HepG2 (cell line): ENCODE measurements around the gene OMA1. TPM values are rescaled to one million over a fixed set of nuclear protein-coding genes. Genes with fewer than 3 reads are reported as not detected.

Source experiments
- ATAC-seq: fragments of 200-7000 bp; cut with Tn5 transposase; 3 replicates; pipeline ENCODE4 v1.9.1; 2020; ENCODE audit warnings: mild to moderate bottlenecking, moderate library complexity
- BruUV-seq: library from RNA; stranded (reverse); fragments of 400-500 nt; replicated peaks from 2 replicates; lab custom pipeline; 2021; lab: Mats Ljungman, UMichigan
- CTCF ChIA-PET: fragments of 300-600 bp; formaldehyde crosslinking; extraction: SDS; loops from one replicate; lab custom pipeline; 2021; ENCODE audit warnings: low total read pairs, inconsistent platforms, low intra/inter-chr PET ratio; lab: Yijun Ruan, JAX
- POLR2A ChIA-PET: fragments of 350-600 bp; sonication (Branson Sonifier 250); formaldehyde crosslinking; loops from one replicate; lab custom pipeline; 2020; ENCODE audit warnings: antibody characterized with exemption, inconsistent platforms; lab: Yijun Ruan, JAX
- DNase-seq: peaks from one replicate; pipeline ENCODE4 v3.0.0-alpha.2; 2015; ENCODE audit warnings: low spot score
- FAIRE-seq: peaks from 3 replicates; lab custom pipeline; 2011; peaks lifted over from hg19 to GRCh38; lab: Jason Lieb, UNC
- H2AFZ ChIP-seq: one replicate; pipeline ENCODE4 v1.6.1; 2011; ENCODE audit warnings: low read length, inconsistent platforms
- H3K27ac ChIP-seq: fragments of 300-600 bp; 3 replicates; pipeline ENCODE4 v1.8.0; 2011; ENCODE audit warnings: mixed run types, mild to moderate bottlenecking, mixed read lengths, low read length, inconsistent platforms; ENCODE audit not compliant: insufficient read depth; ENCODE audit errors: extremely low read length
- H3K27me3 ChIP-seq, 2 experiments: fragments of 200-600 bp in 1 of 2; 2 replicates in 1 of 2; 3 replicates in 1 of 2; pipeline versions ENCODE4 v1.6.0 to v1.8.0; 2011; ENCODE audit warnings: low read length in 2 of 2, mild to moderate bottlenecking in 2 of 2, moderate library complexity in 2 of 2, inconsistent platforms in 1 of 2; ENCODE audit not compliant: insufficient read depth in 2 of 2, control insufficient read depth in 1 of 2
- H3K36me3 ChIP-seq, 2 experiments: fragments of 200-600 bp in 1 of 2; replicated peaks in 1 of 2; 2 replicates in 1 of 2; 3 replicates in 1 of 2; pipeline versions ENCODE4 v1.5.1 to v1.8.0; 2011; ENCODE audit warnings: low read length in 2 of 2, inconsistent platforms in 1 of 2; ENCODE audit not compliant: insufficient read depth in 2 of 2, control insufficient read depth in 1 of 2
- H3K4me1 ChIP-seq: 2 replicates; pipeline ENCODE4 v1.5.1; 2012; ENCODE audit warnings: low read length, inconsistent platforms; ENCODE audit not compliant: insufficient read depth
- H3K4me2 ChIP-seq: 2 replicates; pipeline ENCODE4 v1.6.0; 2011; ENCODE audit warnings: low read depth, low read length, inconsistent platforms
- H3K4me3 ChIP-seq, 3 experiments: fragments of 200-600 bp in 1 of 3; sonication (generic), shearing (Covaris generic) in 1 of 3; replicated peaks in 1 of 3; 2 replicates each; pipeline ENCODE4 v1.5.1; 2011 to 2016; ENCODE audit warnings: low read length in 3 of 3, inconsistent platforms in 2 of 3, low read depth in 2 of 3, mild to moderate bottlenecking in 2 of 3, control low read depth in 1 of 3, mixed read lengths in 1 of 3; ENCODE audit not compliant: insufficient read depth in 1 of 3
- H3K79me2 ChIP-seq: one replicate; pipeline ENCODE4 v1.6.1; 2011; ENCODE audit warnings: low read length, inconsistent platforms; ENCODE audit not compliant: insufficient read depth
- H3K9ac ChIP-seq: 2 replicates; pipeline ENCODE4 v1.6.0; 2011; ENCODE audit warnings: mild to moderate bottlenecking, low read depth, low read length, inconsistent platforms; ENCODE audit not compliant: insufficient read depth
- H3K9me3 ChIP-seq: 2 replicates; pipeline ENCODE4 v1.5.1; 2012; ENCODE audit warnings: mild to moderate bottlenecking, low read length
- H4K20me1 ChIP-seq: 2 replicates; pipeline ENCODE4 v1.6.0; 2011; ENCODE audit warnings: inconsistent platforms, mild to moderate bottlenecking, low read length, moderate library complexity; ENCODE audit not compliant: insufficient read depth
- CBX5 ChIP-seq: sonication (generic); formaldehyde crosslinking; IDR thresholded peaks from 2 replicates; pipeline ENCODE4 v1.4.0; 2020; ENCODE audit warnings: missing genetic modification reagents, borderline replicate concordance
- ELF4 ChIP-seq: sonication (generic); formaldehyde crosslinking; IDR thresholded peaks from 2 replicates; pipeline ENCODE4 v1.5.0; 2020; ENCODE audit warnings: missing genetic modification reagents, mild to moderate bottlenecking, moderate library complexity, borderline replicate concordance
- ETS1 ChIP-seq: sonication (generic); formaldehyde crosslinking; IDR thresholded peaks from 2 replicates; pipeline ENCODE4 v1.4.0; 2020; ENCODE audit warnings: missing genetic modification reagents
- HMG20A ChIP-seq: IDR thresholded peaks from 2 replicates; pipeline ENCODE4 v1.6.1; 2016; ENCODE audit warnings: borderline replicate concordance
- NR2F1 ChIP-seq, 2 experiments: fragments of 450-650 bp in 1 of 2; formaldehyde crosslinking in 1 of 2; IDR thresholded peaks; 2 replicates each; pipeline versions ENCODE4 v1.5.0 to v1.6.1; 2016 to 2020; ENCODE audit warnings: mild to moderate bottlenecking in 1 of 2, missing compliant biosample characterization in 1 of 2, missing genetic modification reagents in 1 of 2, moderate library complexity in 1 of 2
- PHF21A ChIP-seq: sonication (generic); formaldehyde crosslinking; IDR thresholded peaks from 2 replicates; pipeline ENCODE4 v1.5.0; 2020; ENCODE audit warnings: mild to moderate bottlenecking, missing genetic modification reagents
- SMAD1 ChIP-seq: sonication (generic); formaldehyde crosslinking; IDR thresholded peaks from 2 replicates; pipeline ENCODE4 v1.4.0; 2020; ENCODE audit warnings: missing genetic modification reagents, low read depth, mild to moderate bottlenecking, borderline replicate concordance
- ZNF496 ChIP-seq: sonication (generic); formaldehyde crosslinking; IDR thresholded peaks from 2 replicates; pipeline ENCODE4 v1.8.1; 2023; ENCODE audit warnings: mild to moderate bottlenecking, moderate library complexity, missing genetic modification reagents; ENCODE audit not compliant: insufficient replicate concordance
- WGBS: methylation state at CpG from one replicate; pipeline ENCODE4 v1.1.6; 2017; ENCODE audit warnings: low lambda C conversion rate; 5-methylcytosine and 5-hydroxymethylcytosine counted together
- in situ Hi-C: cut with HindIII; loops from 2 replicates; pipeline ENCODE4 v1.10.0; 2017; ENCODE audit warnings: low pct_unique_long_range_greater_than_20kb; ENCODE audit not compliant: extremely low pct_ligation_motif_present
- intact Hi-C: fragments of 100-400 bp; cut with micrococcal nuclease; formaldehyde crosslinking; loops from one replicate; pipeline ENCODE4 v1.10.0; 2022; ENCODE audit not compliant: unreplicated experiment
- polyA plus RNA-seq, 8 experiments: library from polyadenylated mRNA; depleted of rRNA in 3 of 8; stranded (reverse) in 7 of 8; unstranded in 1 of 8; fragments of >200 nt; fragmentation: Illumina TruSeq in 4 of 8; extraction: Trizol in 4 of 8; gene quantifications; 2 replicates each; pipeline versions ENCODE4 v1.2.1 to v1.2.3, GENCODE V29; 2011 to 2016; ENCODE audit warnings: low read depth in 4 of 8, missing spikeins in 1 of 8, mixed read lengths in 1 of 8; ENCODE audit not compliant: insufficient read depth in 1 of 8
- total RNA-seq, 5 experiments: library from RNA; depleted of rRNA; stranded (reverse); fragments of >200 nt; fragmentation: Illumina TruSeq; extraction: Trizol; gene quantifications; 2 replicates each; pipeline ENCODE4 v1.2.3, GENCODE V29; 2016; ENCODE audit warnings: low read depth in 1 of 5
- TF ChIP-seq, protein P1 (sequence below): sonication (generic); formaldehyde crosslinking; IDR thresholded peaks from 2 replicates; pipeline ENCODE4 v1.5.1; 2020; ENCODE audit warnings: mild to moderate bottlenecking, missing genetic modification reagents, borderline replicate concordance

OMA1 gene
- total and polyA plus RNA-seq, 2 of the 13 experiments (the other 11 are each of a cell fraction or from before 2014, with no cell fraction given) = 7.0 to 26.9 TPM

DNA sequence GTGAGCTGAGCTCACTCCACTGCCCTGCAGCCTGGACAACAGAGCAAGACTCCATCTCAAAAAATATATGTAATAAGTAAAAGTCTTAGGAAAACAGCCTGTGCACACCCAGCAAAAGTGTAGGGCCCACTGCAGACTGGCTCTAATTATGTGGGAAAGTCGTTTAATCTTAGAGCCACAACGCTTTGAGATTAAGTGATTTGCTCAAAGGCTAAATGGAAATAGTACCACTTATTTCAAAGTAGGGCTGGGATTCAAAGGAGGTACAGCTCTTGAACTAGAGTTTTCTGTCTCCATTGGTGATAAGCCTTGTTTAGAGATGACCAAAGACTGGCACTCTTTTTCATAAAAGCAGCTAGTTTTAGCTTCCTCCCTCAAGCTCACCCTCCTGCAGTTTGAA, 28.3 kb upstream of the OMA1 start:
- no peak for FAIRE-seq
- in situ Hi-C loops = no loop called here
- Histone ChIP-seq H3K4me3 (no peak overlapping the region), H3K27ac (no peak overlapping the region), H3K4me2 (no peak overlapping the region), H3K4me1 (peaks cover 22% of the 10 kb centered on the region), H3K36me3 (no peaks in the 10 kb centered on the region), H3K79me2 (no peaks in the 10 kb centered on the region), H2AFZ (no peak overlapping the region), H4K20me1 (no peaks in the 10 kb centered on the region), H3K9me3 (no peaks in the 10 kb centered on the region), H3K27me3 (peaks cover 0 to 3% of the 10 kb centered on the region in 2 experiments; a peak in 1 of 5 replicates), H3K9ac (no peak overlapping the region)
- DNase-seq = no peak
- ChIA-PET POLR2A (interaction anchor here (1.5 kb wide), 1 partner anchor 28 kb away, joined by 3 read pairs; the partner anchor contains the start of gene OMA1), CTCF (no interaction called here)
- 48% methylated on average over 2 of the region's 2 CpGs for WGBS
- BruUV-seq = no TSS peak
- no peak for TF ChIP-seq PHF21A (CRISPR knock-in tag)
- TF ChIP-seq SMAD1 (CRISPR knock-in tag) = no peak
- TF ChIP-seq ELF4 (CRISPR knock-in tag) = no peak
- TF ChIP-seq CBX5 (CRISPR knock-in tag) = no peak
- no peak for TF ChIP-seq ZNF496 (CRISPR knock-in tag)
- intact Hi-C loops = no loop called here
- no peak for ATAC-seq

DNA sequence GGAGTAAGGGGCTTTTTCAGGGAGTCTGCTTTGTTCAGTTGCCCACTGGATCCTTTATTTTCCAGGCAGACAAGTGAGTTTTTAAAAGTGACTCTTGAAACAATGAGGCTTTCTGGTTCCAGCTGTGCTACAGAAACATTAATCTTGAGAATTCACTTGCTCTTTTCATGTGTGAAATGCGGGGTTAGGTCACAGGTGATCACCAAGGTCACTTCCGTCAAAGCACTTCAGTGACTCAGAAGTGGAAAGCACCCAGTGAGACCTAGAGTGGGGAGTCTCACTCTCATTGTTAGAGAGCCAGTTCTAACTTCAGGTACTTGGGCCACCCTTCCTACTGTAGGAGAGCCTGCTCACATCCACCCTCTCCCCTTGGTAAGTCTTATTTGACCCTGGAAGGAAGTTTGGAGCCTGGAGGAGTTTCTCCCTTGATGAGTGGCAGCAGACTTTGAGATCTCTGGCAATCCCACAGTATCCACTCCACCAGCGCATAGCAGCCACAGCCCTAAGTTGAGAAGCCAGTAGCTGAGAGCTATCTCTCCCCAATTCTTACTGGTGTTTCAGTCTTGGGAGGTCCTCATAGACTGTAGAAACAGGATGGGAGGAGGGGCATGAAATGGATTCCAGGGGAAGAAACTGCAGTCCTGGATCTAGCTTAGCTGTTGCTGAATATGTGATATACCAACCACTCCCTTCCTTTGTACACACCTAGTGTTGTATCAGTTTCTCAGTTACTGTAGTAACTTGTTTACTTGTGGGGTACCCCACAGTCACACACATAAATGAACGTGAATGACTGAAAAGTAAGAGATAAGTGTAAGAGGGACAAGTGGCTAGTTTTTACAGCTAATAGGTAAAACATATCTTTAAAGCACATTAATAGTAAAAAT, 27.4 kb upstream of the OMA1 start:
- no TSS peak for BruUV-seq
- intact Hi-C loops (no loop called here), in situ Hi-C loops (no loop called here)
- no peaks in the 10 kb centered on the region for H3K36me3 ChIP-seq
- no peaks in the 10 kb centered on the region for H3K9me3 ChIP-seq
- no peaks in the 10 kb centered on the region for H3K79me2 ChIP-seq
- H3K27me3 ChIP-seq = peaks cover 0 to 3% of the 10 kb centered on the region in 2 experiments; a peak in 1 of 5 replicates
- no peak overlapping the region for H3K4me2 ChIP-seq
- ChIA-PET POLR2A (interaction anchor here (1.5 kb wide), 1 partner anchor 27 kb away, joined by 3 read pairs; the partner anchor contains the start of gene OMA1), CTCF (no interaction called here)
- H3K9ac ChIP-seq = no peak overlapping the region
- no peak overlapping the region for H2AFZ ChIP-seq
- H3K27ac ChIP-seq = no peak overlapping the region
- DNase-seq = peak; percentile 24
- H4K20me1 ChIP-seq = no peaks in the 10 kb centered on the region
- H3K4me1 ChIP-seq = peaks cover 28% of the 10 kb centered on the region
- WGBS = 26% methylated on average over 4 of the region's 4 CpGs
- no peak for FAIRE-seq
- H3K4me3 ChIP-seq = no peak overlapping the region
- ATAC-seq = peak; percentile 40; the same call in 2 of the 3 replicates
- TF ChIP-seq HMG20A (CRISPR knock-in tag) (peak; percentile 18; the same call in 1 of the 2 replicates), NR2F1 (CRISPR knock-in tag; IDR thresholded peaks at IDR 0.05) (0 out of 4 replicates have a peak, but pooled peaks of 1 of the 2 experiments have one; percentile 12), ETS1 (CRISPR knock-in tag) (no peak)
- TF ChIP-seq, protein P1, sequence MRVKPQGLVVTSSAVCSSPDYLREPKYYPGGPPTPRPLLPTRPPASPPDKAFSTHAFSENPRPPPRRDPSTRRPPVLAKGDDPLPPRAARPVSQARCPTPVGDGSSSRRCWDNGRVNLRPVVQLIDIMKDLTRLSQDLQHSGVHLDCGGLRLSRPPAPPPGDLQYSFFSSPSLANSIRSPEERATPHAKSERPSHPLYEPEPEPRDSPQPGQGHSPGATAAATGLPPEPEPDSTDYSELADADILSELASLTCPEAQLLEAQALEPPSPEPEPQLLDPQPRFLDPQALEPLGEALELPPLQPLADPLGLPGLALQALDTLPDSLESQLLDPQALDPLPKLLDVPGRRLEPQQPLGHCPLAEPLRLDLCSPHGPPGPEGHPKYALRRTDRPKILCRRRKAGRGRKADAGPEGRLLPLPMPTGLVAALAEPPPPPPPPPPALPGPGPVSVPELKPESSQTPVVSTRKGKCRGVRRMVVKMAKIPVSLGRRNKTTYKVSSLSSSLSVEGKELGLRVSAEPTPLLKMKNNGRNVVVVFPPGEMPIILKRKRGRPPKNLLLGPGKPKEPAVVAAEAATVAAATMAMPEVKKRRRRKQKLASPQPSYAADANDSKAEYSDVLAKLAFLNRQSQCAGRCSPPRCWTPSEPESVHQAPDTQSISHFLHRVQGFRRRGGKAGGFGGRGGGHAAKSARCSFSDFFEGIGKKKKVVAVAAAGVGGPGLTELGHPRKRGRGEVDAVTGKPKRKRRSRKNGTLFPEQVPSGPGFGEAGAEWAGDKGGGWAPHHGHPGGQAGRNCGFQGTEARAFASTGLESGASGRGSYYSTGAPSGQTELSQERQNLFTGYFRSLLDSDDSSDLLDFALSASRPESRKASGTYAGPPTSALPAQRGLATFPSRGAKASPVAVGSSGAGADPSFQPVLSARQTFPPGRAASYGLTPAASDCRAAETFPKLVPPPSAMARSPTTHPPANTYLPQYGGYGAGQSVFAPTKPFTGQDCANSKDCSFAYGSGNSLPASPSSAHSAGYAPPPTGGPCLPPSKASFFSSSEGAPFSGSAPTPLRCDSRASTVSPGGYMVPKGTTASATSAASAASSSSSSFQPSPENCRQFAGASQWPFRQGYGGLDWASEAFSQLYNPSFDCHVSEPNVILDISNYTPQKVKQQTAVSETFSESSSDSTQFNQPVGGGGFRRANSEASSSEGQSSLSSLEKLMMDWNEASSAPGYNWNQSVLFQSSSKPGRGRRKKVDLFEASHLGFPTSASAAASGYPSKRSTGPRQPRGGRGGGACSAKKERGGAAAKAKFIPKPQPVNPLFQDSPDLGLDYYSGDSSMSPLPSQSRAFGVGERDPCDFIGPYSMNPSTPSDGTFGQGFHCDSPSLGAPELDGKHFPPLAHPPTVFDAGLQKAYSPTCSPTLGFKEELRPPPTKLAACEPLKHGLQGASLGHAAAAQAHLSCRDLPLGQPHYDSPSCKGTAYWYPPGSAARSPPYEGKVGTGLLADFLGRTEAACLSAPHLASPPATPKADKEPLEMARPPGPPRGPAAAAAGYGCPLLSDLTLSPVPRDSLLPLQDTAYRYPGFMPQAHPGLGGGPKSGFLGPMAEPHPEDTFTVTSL (CRISPR knock-in tag) = no peak
